Endothelial cell of umbilical vein (primary cell): ENCODE results near the gene RASAL2.

ENCODE experiments used
- CTCF ChIP-seq, 2 donors: IDR thresholded peaks; 1 replicate in 1 of 2; 2 replicates in 1 of 2; pipeline ENCODE4 v1.5.1; 2011; ENCODE audit warnings: low read length in 2 of 2, mild to moderate bottlenecking in 2 of 2, moderate library complexity in 2 of 2, control low read depth in 1 of 2, inconsistent platforms in 1 of 2, low read depth in 1 of 2; ENCODE audit not compliant: insufficient read depth in 1 of 2; ENCODE audit errors: extremely low read depth in 1 of 2
- EZH2 ChIP-seq: IDR thresholded peaks from 2 replicates; pipeline ENCODE4 v1.6.1; 2012; ENCODE audit warnings: borderline replicate concordance, low read depth, mild to moderate bottlenecking, moderate library complexity, low read length, inconsistent platforms; ENCODE audit not compliant: severe bottlenecking
- FOS ChIP-seq: IDR thresholded peaks from 2 replicates; pipeline ENCODE4 v1.6.1; 2011; ENCODE audit warnings: mild to moderate bottlenecking, low read length, moderate library complexity, borderline replicate concordance; ENCODE audit not compliant: insufficient read depth
- JUN ChIP-seq: IDR thresholded peaks from 2 replicates; pipeline ENCODE4 v1.6.1; 2011; ENCODE audit warnings: borderline replicate concordance, low read depth; ENCODE audit not compliant: insufficient read length, insufficient read depth
- MAX ChIP-seq: IDR thresholded peaks from 2 replicates; pipeline ENCODE4 v1.6.1; 2011; ENCODE audit not compliant: insufficient read depth, insufficient read length
- POLR2A ChIP-seq: IDR thresholded peaks from 2 replicates; pipeline ENCODE4 v1.6.1; 2012; ENCODE audit warnings: low read depth, mild to moderate bottlenecking, control low read depth, low read length
- POLR2AphosphoS5 ChIP-seq: IDR thresholded peaks from 2 replicates; pipeline ENCODE4 v1.6.1; 2012; ENCODE audit warnings: low read depth, mild to moderate bottlenecking, control low read depth, low read length, moderate library complexity; ENCODE audit not compliant: insufficient read depth

- TF ChIP-seq FOS (no peak), POLR2A (no peak), POLR2AphosphoS5 (no peak), CTCF (IDR thresholded peaks at IDR 0.05; ENCODE audit: extremely low read depth in 1 of 2, insufficient read depth in 1 of 2, low read depth in 1 of 2, low read length in 2 of 2) (no peak), JUN (no peak), EZH2 (no peak), MAX (peak; percentile 23)
These were observed 1.1 kb downstream of the RASAL2 start for GRCh38 chr1:178094739-178095645.
